Measurements from ENCODE around the gene DMGDH. TPM values are rescaled to one million over a fixed set of nuclear protein-coding genes. Genes with fewer than 3 reads are reported as not detected.

Gene DMGDH
- total and polyA plus RNA-seq, 2 donors: 0.99 to 1.1 TPM

- no peak for DNase-seq (ENCODE audit: low read depth in 6 of 9, low spot score in 9 of 9)
- Histone ChIP-seq H3K27ac (ENCODE audit: low read depth in 1 of 2, low read length in 1 of 2) (no peak overlapping the region), H3K9me3 (ENCODE audit: control insufficient read depth in 2 of 2, insufficient read depth in 1 of 2, low read length in 1 of 2) (no peaks in the 10 kb centered on the region), H3K36me3 (ENCODE audit: control insufficient read depth in 2 of 2, insufficient read depth in 2 of 2, low read length in 1 of 2) (no peaks in the 10 kb centered on the region), H3K4me1 (ENCODE audit: control insufficient read depth in 2 of 2, insufficient read depth in 2 of 2, low read length in 2 of 2) (no peaks in the 10 kb centered on the region), H3K4me3 (ENCODE audit: low read length in 2 of 2) (no peak overlapping the region), H3K27me3 (ENCODE audit: control insufficient read depth in 2 of 2, insufficient read depth in 1 of 2, low read length in 1 of 2) (no peaks in the 10 kb centered on the region)
- WGBS: 97% methylated on average over 4 of the region's 4 CpGs
Observed at GRCh38 chr5:79076819-79077218, 7.3 kb upstream of the DMGDH start.

GRCh38 chr5:79075646-79076426, 6.4 kb upstream of the DMGDH start:
- no peak overlapping the region for H3K27ac ChIP-seq (ENCODE audit: low read depth in 1 of 2, low read length in 1 of 2)

GRCh38 chr5:79074641-79075040, 5.2 kb upstream of the DMGDH start:
- H3K9me3 ChIP-seq (ENCODE audit: control insufficient read depth in 2 of 2, insufficient read depth in 1 of 2, low read length in 1 of 2): no peaks in the 10 kb centered on the region
- no peak overlapping the region for H3K4me3 ChIP-seq (ENCODE audit: low read length in 2 of 2)
- H3K27ac ChIP-seq (ENCODE audit: low read depth in 1 of 2, low read length in 1 of 2): no peak overlapping the region
- DNase-seq (ENCODE audit: low read depth in 6 of 9, low spot score in 9 of 9): no peak
- no peaks in the 10 kb centered on the region for H3K36me3 ChIP-seq (ENCODE audit: control insufficient read depth in 2 of 2, insufficient read depth in 2 of 2, low read length in 1 of 2)
- no peaks in the 10 kb centered on the region for H3K4me1 ChIP-seq (ENCODE audit: control insufficient read depth in 2 of 2, insufficient read depth in 2 of 2, low read length in 2 of 2)
- WGBS: 95% methylated on average over 6 of the region's 6 CpGs
- H3K27me3 ChIP-seq (ENCODE audit: control insufficient read depth in 2 of 2, insufficient read depth in 1 of 2, low read length in 1 of 2): peaks cover 6 to 8% of the 10 kb centered on the region in 2 donors

More at GRCh38 chr5:79075646-79076426, 6.4 kb upstream of the DMGDH start:
- WGBS: 95% methylated on average over 11 of the region's 11 CpGs
- no peaks in the 10 kb centered on the region for H3K4me1 ChIP-seq (ENCODE audit: control insufficient read depth in 2 of 2, insufficient read depth in 2 of 2, low read length in 2 of 2)
- no peak for DNase-seq (ENCODE audit: low read depth in 6 of 9, low spot score in 9 of 9)
- H3K27me3 ChIP-seq (ENCODE audit: control insufficient read depth in 2 of 2, insufficient read depth in 1 of 2, low read length in 1 of 2): no peaks in the 10 kb centered on the region
- H3K9me3 ChIP-seq (ENCODE audit: control insufficient read depth in 2 of 2, insufficient read depth in 1 of 2, low read length in 1 of 2): no peaks in the 10 kb centered on the region
- H3K4me3 ChIP-seq (ENCODE audit: low read length in 2 of 2): no peak overlapping the region
- no peaks in the 10 kb centered on the region for H3K36me3 ChIP-seq (ENCODE audit: control insufficient read depth in 2 of 2, insufficient read depth in 2 of 2, low read length in 1 of 2)

- DNase-seq (ENCODE audit: low read depth in 6 of 9, low spot score in 9 of 9): no peak
- H3K9me3 ChIP-seq (ENCODE audit: control insufficient read depth in 2 of 2, insufficient read depth in 1 of 2, low read length in 1 of 2): no peaks in the 10 kb centered on the region
- 61% methylated on average over 9 of the region's 9 CpGs for WGBS
- peaks cover 13 to 18% of the 10 kb centered on the region in 2 donors for H3K27me3 ChIP-seq (ENCODE audit: control insufficient read depth in 2 of 2, insufficient read depth in 1 of 2, low read length in 1 of 2)
- no peaks in the 10 kb centered on the region for H3K4me1 ChIP-seq (ENCODE audit: control insufficient read depth in 2 of 2, insufficient read depth in 2 of 2, low read length in 2 of 2)
- no peak overlapping the region for H3K4me3 ChIP-seq (ENCODE audit: low read length in 2 of 2)
- H3K27ac ChIP-seq (ENCODE audit: low read depth in 1 of 2, low read length in 1 of 2): no peak overlapping the region
- H3K36me3 ChIP-seq (ENCODE audit: control insufficient read depth in 2 of 2, insufficient read depth in 2 of 2, low read length in 1 of 2): no peaks in the 10 kb centered on the region
Observed at GRCh38 chr5:79070350-79070667, 835 bp upstream of the DMGDH start.

DNA sequence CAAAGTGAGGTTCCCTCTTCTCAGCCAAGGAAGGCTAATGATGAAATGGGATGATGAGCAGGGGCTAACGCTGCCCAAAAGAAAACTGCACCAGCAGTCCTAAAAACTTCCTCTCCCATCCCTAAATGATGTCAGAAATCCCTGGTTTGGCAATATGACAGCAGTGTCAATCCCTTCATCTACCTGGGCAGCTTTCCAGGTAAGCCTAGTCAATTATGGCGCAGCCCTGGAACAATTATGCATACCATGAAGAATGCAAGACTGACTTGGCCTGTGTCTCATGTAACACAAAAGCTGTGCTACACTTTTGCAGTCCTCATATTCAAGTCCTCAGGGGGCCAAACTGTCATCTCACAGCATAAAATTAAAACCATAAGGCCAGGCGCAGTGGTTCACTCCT, 7.0 kb downstream of the DMGDH start:
- WGBS: 91% methylated on average over 3 of the region's 3 CpGs
- no peaks in the 10 kb centered on the region for H3K4me1 ChIP-seq (ENCODE audit: control insufficient read depth in 2 of 2, insufficient read depth in 2 of 2, low read length in 2 of 2)
- H3K27ac ChIP-seq (ENCODE audit: low read depth in 1 of 2, low read length in 1 of 2): no peak overlapping the region
- H3K27me3 ChIP-seq (ENCODE audit: control insufficient read depth in 2 of 2, insufficient read depth in 1 of 2, low read length in 1 of 2): no peaks in the 10 kb centered on the region
- no peaks in the 10 kb centered on the region for H3K36me3 ChIP-seq (ENCODE audit: control insufficient read depth in 2 of 2, insufficient read depth in 2 of 2, low read length in 1 of 2)
- no peaks in the 10 kb centered on the region for H3K9me3 ChIP-seq (ENCODE audit: control insufficient read depth in 2 of 2, insufficient read depth in 1 of 2, low read length in 1 of 2)
- no peak overlapping the region for H3K4me3 ChIP-seq (ENCODE audit: low read length in 2 of 2)
- DNase-seq (ENCODE audit: low read depth in 6 of 9, low spot score in 9 of 9): no peak

GRCh38 chr5:79059674-79060073, 9.8 kb downstream of the DMGDH start:
- over 99% methylated on average over 4 of the region's 4 CpGs for WGBS
- no peak overlapping the region for H3K27ac ChIP-seq (ENCODE audit: low read depth in 1 of 2, low read length in 1 of 2)
- no peaks in the 10 kb centered on the region for H3K27me3 ChIP-seq (ENCODE audit: control insufficient read depth in 2 of 2, insufficient read depth in 1 of 2, low read length in 1 of 2)
- no peak overlapping the region for H3K4me3 ChIP-seq (ENCODE audit: low read length in 2 of 2)
- H3K9me3 ChIP-seq (ENCODE audit: control insufficient read depth in 2 of 2, insufficient read depth in 1 of 2, low read length in 1 of 2): no peaks in the 10 kb centered on the region
- DNase-seq (ENCODE audit: low read depth in 6 of 9, low spot score in 9 of 9): no peak
- H3K36me3 ChIP-seq (ENCODE audit: control insufficient read depth in 2 of 2, insufficient read depth in 2 of 2, low read length in 1 of 2): no peaks in the 10 kb centered on the region
- H3K4me1 ChIP-seq (ENCODE audit: control insufficient read depth in 2 of 2, insufficient read depth in 2 of 2, low read length in 2 of 2): no peaks in the 10 kb centered on the region

- no peaks in the 10 kb centered on the region for H3K36me3 ChIP-seq (ENCODE audit: control insufficient read depth in 2 of 2, insufficient read depth in 2 of 2, low read length in 1 of 2)
- no peaks in the 10 kb centered on the region for H3K4me1 ChIP-seq (ENCODE audit: control insufficient read depth in 2 of 2, insufficient read depth in 2 of 2, low read length in 2 of 2)
- no peaks in the 10 kb centered on the region for H3K9me3 ChIP-seq (ENCODE audit: control insufficient read depth in 2 of 2, insufficient read depth in 1 of 2, low read length in 1 of 2)
- no peaks in the 10 kb centered on the region for H3K27me3 ChIP-seq (ENCODE audit: control insufficient read depth in 2 of 2, insufficient read depth in 1 of 2, low read length in 1 of 2)
- DNase-seq (ENCODE audit: low read depth in 6 of 9, low spot score in 9 of 9): no peak
- H3K4me3 ChIP-seq (ENCODE audit: low read length in 2 of 2): no peak overlapping the region
- no peak overlapping the region for H3K27ac ChIP-seq (ENCODE audit: low read depth in 1 of 2, low read length in 1 of 2)
Observed at GRCh38 chr5:79056847-79057246, 12.6 kb downstream of the DMGDH start.

DNA sequence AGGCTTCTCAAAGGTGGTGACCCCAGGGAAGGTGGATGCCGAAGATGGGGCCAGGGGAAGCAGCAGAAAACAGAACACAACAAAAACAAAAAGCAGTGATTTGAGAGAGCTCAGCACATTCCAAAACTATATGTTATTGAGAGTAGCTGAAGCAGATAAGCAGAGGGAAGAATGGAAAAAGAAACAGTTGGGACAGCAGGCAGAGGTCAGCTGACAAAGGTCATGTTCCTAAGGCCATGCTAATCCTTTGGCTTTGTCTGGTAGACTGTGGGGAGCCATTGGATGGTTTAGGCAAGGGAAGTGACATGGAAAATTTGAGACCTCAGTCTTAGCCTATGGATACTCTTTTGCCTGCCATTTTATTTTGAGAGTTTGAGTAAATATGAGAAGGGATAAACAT, 14.5 kb downstream of the DMGDH start:
- no peak for DNase-seq (ENCODE audit: low read depth in 6 of 9, low spot score in 9 of 9)
- no peaks in the 10 kb centered on the region for H3K36me3 ChIP-seq (ENCODE audit: control insufficient read depth in 2 of 2, insufficient read depth in 2 of 2, low read length in 1 of 2)
- H3K27me3 ChIP-seq (ENCODE audit: control insufficient read depth in 2 of 2, insufficient read depth in 1 of 2, low read length in 1 of 2): no peaks in the 10 kb centered on the region
- 92% methylated on average over 1 of the region's 1 CpG for WGBS
- H3K4me3 ChIP-seq (ENCODE audit: low read length in 2 of 2): no peak overlapping the region
- no peaks in the 10 kb centered on the region for H3K9me3 ChIP-seq (ENCODE audit: control insufficient read depth in 2 of 2, insufficient read depth in 1 of 2, low read length in 1 of 2)
- H3K4me1 ChIP-seq (ENCODE audit: control insufficient read depth in 2 of 2, insufficient read depth in 2 of 2, low read length in 2 of 2): no peaks in the 10 kb centered on the region
- H3K27ac ChIP-seq (ENCODE audit: low read depth in 1 of 2, low read length in 1 of 2): no peak overlapping the region

GRCh38 chr5:79053321-79053720, 16.2 kb downstream of the DMGDH start:
- H3K27ac ChIP-seq (ENCODE audit: low read depth in 1 of 2, low read length in 1 of 2): no peak overlapping the region

More at GRCh38 chr5:79053321-79053720, 16.2 kb downstream of the DMGDH start:
- Histone ChIP-seq H3K4me3 (ENCODE audit: low read length in 2 of 2) (no peak overlapping the region), H3K9me3 (ENCODE audit: control insufficient read depth in 2 of 2, insufficient read depth in 1 of 2, low read length in 1 of 2) (no peaks in the 10 kb centered on the region), H3K27me3 (ENCODE audit: control insufficient read depth in 2 of 2, insufficient read depth in 1 of 2, low read length in 1 of 2) (no peaks in the 10 kb centered on the region), H3K36me3 (ENCODE audit: control insufficient read depth in 2 of 2, insufficient read depth in 2 of 2, low read length in 1 of 2) (no peaks in the 10 kb centered on the region), H3K4me1 (ENCODE audit: control insufficient read depth in 2 of 2, insufficient read depth in 2 of 2, low read length in 2 of 2) (no peaks in the 10 kb centered on the region)
- WGBS: 98% methylated on average over 4 of the region's 4 CpGs
- DNase-seq (ENCODE audit: low read depth in 6 of 9, low spot score in 9 of 9): no peak
